HG03354 (cell line): ENCODE results near the gene SMIM30.
A peak's percentile ranks its signal among the peaks of the same experiment; 100 is the strongest.
"Not testable (repeated sequence)": the region's sequence is repeated elsewhere in the genome, so short reads cannot be mapped to it uniquely, and the experiment has no call there.

ENCODE experiments used
- ATAC-seq: cut with Tn5 transposase; IDR thresholded peaks from one replicate; pipeline ENCODE4 v1.9.1; 2021; ENCODE audit warnings: mild to moderate bottlenecking; ENCODE audit not compliant: unreplicated experiment, poor library complexity, severe bottlenecking

Gene SMIM30

GRCh38 chr7:113118074-113118959 lies at the start of gene SMIM30:
TSS of gene SMIM30 (minus strand) at chr7:113118554. CDS start at chr7:113117578, 976 bp downstream.
- ATAC-seq: peak; percentile 100

GRCh38 chr7:113166176-113166575 lies 47.8 kb upstream of the SMIM30 start:
- not testable (repeated sequence) for ATAC-seq

GRCh38 chr7:113161050-113161449 lies 42.7 kb upstream of the SMIM30 start:
- ATAC-seq: no peak

- ATAC-seq: peak; percentile 93
Observed at GRCh38 chr7:113159746-113160339, 41.5 kb upstream of the SMIM30 start.

GRCh38 chr7:113158756-113159155 lies 40.4 kb upstream of the SMIM30 start:
- ATAC-seq: no peak

GRCh38 chr7:113154117-113154516 lies 35.8 kb upstream of the SMIM30 start:
- ATAC-seq: no peak

- ATAC-seq: no peak
Observed at GRCh38 chr7:113144817-113145216, 26.5 kb upstream of the SMIM30 start.

- ATAC-seq: peak; percentile 49
Observed at GRCh38 chr7:113143486-113144257, 25.3 kb upstream of the SMIM30 start.

- peak; percentile 80 for ATAC-seq
Observed at GRCh38 chr7:113142385-113143119, 24.2 kb upstream of the SMIM30 start.

- ATAC-seq: peak; percentile 2
Observed at GRCh38 chr7:113141803-113142202, 23.4 kb upstream of the SMIM30 start.

GRCh38 chr7:113140956-113141355 lies 22.6 kb upstream of the SMIM30 start:
- ATAC-seq: no peak

GRCh38 chr7:113137241-113137640 lies 18.9 kb upstream of the SMIM30 start:
- no peak for ATAC-seq

- ATAC-seq: no peak
Observed at GRCh38 chr7:113134025-113134424, 15.7 kb upstream of the SMIM30 start.

- ATAC-seq: no peak
Observed at GRCh38 chr7:113131367-113131766, 13.0 kb upstream of the SMIM30 start.

GRCh38 chr7:113128031-113128430 lies 9.7 kb upstream of the SMIM30 start:
- no peak for ATAC-seq

- ATAC-seq: no peak
Observed at GRCh38 chr7:113125728-113126127, 7.4 kb upstream of the SMIM30 start.

GRCh38 chr7:113122744-113123143 lies 4.4 kb upstream of the SMIM30 start:
- no peak for ATAC-seq

GRCh38 chr7:113120647-113121046 lies 2.3 kb upstream of the SMIM30 start:
- no peak for ATAC-seq

GRCh38 chr7:113119429-113119828 lies 1.1 kb upstream of the SMIM30 start:
- no peak for ATAC-seq

- ATAC-seq: not testable (repeated sequence)
Observed at GRCh38 chr7:113117374-113117774, 980 bp downstream of the SMIM30 start.
